DLD1 (cell line): ENCODE data around the gene CTU1.

ENCODE experiments used
- in situ Hi-C: cut with HindIII; loops from 2 replicates; pipeline ENCODE4 v1.10.0; 2017; ENCODE audit warnings: low sequenced_read_pairs

The CTU1 gene

GRCh38 chr19:51107406-51108065, 673 bp downstream of the CTU1 start:
- in situ Hi-C loops: no loop called here

DNA sequence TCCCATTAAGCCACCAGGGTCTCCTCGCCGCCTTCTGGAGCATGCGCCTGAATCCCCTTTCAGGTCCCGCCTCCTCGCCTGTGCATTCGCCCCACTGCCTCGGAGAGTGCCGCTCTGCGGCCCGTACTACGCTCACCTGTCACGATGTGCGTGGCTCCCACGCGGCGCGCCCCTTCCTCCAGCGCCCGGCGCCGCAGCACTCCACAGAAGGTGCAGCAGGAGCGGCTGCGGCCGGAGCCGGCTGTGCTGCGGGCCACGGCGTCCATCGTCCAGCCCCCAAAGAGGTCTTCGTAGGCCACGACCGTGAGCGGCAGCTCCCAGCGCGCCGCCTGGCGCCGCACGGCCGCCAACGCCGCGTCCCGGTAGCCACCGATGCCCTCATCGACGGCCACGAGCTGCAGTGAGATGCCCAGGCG, 4.3 kb downstream of the CTU1 start:
- in situ Hi-C loops: no loop called here

- in situ Hi-C loops: no loop called here
These were observed 5.2 kb downstream of the CTU1 start for GRCh38 chr19:51102991-51103390.

DNA sequence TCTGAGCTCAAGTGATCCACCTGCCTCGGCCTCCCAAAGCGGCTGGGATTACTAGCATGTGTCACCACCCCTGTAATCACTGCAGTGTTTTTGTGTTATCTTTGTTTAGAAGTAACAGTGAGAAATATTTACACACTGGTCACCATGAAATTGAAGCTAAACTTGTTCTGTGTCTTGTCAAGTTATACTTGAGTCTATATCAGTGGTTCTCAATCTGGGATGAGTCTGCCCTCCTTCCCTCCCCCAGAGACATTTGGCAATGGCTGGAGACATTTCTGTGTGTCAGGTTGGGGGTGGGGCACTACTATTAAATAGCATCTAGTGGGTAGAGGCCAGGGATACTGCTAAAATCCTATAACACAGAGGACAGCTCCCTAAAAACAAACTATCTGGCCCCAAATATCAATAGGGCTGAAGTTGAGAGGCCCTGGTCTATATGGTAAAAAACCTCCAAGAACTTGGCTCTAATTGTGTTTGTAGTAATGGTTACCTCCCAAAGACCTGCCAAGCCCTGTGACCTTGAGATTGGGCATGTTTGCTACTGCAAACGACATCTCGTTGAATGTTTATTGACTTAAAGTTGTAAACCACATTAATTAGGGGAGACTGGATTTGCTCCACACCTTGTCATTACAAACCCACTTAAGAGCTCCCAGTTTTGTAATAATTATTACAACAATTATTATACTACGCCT, 6.9 kb downstream of the CTU1 start:
- in situ Hi-C loops: no loop called here

DNA sequence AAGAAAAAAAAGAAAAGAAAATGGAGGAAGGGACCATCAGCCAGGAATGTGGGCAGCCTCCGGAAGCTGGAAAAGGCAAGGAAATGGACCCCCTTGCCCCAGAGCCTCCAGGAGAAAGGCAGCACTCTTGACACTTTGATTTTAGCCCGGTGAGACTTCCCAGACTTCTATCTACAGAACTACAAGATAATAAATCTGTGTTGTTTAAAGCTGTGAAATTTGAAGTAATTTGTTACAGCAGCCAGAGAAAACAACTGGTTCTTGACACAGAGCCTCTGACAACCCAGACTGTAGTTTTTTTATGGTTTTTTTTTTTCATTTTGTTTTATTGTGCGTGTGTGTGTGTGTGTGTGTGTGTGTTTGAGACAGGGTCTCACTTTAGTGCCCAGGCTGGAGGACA, 7.6 kb downstream of the CTU1 start:
- in situ Hi-C loops: no loop called here

DNA sequence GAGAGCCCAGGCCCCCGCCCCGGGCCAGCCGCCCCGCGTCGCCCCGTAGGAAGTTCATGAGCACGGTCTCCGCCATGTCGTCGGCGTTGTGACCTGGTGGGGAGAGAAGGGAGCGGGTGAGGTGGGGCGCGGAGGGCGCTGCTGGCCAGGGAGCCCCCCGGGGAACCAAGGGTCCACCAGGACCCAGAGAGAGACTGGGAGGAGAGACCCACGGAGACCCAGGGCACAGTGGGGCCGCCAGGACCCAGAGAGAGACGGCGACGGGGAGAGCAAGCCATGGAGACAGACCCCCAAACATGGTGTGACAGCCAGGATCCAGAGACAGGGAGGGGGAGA, 9.2 kb downstream of the CTU1 start:
- in situ Hi-C loops: no loop called here

- in situ Hi-C loops: no loop called here
These were observed 9.7 kb downstream of the CTU1 start for GRCh38 chr19:51098365-51099046.

- in situ Hi-C loops: no loop called here
These were observed 10.4 kb downstream of the CTU1 start for GRCh38 chr19:51097796-51098195.

DNA sequence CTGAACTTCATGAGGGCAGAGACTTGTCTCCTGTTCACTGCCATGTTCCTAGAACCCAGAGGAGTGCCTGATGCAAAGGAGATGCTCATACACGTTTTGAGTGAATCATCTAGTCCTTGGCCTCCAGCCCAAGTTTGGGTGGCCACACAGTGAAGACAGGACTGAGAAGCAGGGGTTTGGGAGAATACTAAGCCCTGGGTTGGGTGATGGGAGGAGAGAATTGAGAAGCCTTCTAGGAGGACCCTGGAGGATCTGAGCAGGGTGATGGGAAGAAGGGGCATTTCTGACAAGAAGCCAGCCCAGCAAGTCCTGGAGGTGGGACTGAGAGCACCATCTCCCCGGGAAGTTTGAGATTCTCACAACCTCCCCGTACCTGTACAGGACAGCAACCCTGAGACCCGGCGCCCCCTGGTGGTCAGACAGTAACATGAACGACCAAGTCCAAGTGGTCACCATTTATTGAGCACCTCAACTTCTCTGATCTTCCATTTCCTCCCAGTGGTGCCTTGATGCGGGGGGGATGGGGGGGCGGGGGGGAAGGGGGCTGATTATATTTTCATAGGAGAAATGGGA, 11.0 kb downstream of the CTU1 start:
- in situ Hi-C loops: no loop called here

- in situ Hi-C loops: no loop called here
These were observed 11.6 kb downstream of the CTU1 start for GRCh38 chr19:51096473-51097165.

GRCh38 chr19:51094696-51095279, 13.4 kb downstream of the CTU1 start:
- in situ Hi-C loops: no loop called here

- in situ Hi-C loops: no loop called here
These were observed 14.5 kb downstream of the CTU1 start for GRCh38 chr19:51093510-51094345.

GRCh38 chr19:51093101-51093500, 15.1 kb downstream of the CTU1 start:
- in situ Hi-C loops: no loop called here

DNA sequence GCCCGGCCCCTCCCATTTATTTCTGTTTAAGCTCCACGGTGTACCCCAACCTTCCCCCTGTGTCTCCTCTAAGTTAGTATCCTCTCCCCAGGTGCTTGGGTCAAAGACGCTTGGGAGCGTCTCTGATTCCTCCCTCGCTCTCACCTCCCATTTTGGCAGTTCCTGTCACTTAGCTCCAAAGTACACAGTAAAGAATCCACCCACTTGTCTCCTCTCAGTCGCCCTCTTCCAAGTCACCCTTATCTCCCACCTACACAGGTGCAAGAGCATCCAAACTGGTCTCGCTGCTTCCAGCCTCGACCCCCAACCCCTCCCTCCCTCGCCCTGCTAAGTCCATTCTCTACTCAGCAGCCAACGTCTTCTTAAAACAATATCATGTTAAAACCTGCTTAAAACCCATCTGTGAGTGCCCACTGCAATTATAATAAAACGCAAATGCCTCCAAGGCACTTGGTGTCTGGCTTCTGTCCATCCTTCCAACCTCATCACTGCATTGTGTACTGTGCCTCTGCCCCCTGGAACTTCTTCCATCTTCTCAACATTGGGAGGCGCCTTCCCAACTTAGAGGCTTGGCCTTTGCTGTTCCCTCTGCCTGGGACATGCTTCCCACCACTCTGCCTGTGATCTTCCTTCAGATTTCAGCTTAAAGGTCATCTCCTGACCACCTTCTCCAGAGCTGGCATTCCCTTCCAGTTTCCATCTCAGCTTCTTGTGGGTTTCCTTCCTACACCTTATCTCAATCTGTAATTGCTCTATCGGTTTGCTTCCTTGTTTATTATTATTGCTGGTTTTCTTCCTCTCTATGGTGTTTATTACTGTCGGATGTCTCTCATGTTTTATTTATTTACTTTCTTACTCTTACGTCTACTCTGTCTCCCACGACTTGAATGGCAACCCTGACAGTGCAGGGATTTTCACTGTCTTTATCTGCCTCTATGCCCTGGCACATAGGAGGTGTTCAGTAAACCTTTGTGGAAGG, 16.0 kb downstream of the CTU1 start:
- in situ Hi-C loops: no loop called here

DNA sequence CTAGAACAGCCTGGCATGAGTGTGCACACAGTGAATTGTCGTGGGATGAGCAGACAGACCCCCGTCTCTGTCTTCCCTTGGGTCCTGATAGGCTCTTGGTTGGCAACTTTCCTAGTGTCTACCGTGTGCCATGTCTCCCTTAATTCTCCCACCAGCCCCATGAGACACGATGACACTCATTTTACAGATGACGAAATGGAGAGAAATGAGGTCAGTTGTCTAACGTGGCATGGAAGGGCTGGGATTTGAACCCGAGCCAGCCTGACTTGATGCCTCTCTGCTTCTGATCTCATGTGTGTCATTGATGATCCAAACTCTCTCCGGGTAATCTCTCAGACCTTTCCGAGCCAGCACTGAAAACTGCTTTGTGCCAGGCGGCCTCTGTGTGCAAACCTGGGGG, 17.1 kb downstream of the CTU1 start:
- in situ Hi-C loops: no loop called here

- in situ Hi-C loops: no loop called here
These were observed 17.7 kb downstream of the CTU1 start for GRCh38 chr19:51090471-51090870.

- in situ Hi-C loops: no loop called here
These were observed 18.4 kb downstream of the CTU1 start for GRCh38 chr19:51089786-51090185.

- in situ Hi-C loops: no loop called here
These were observed 21.9 kb downstream of the CTU1 start for GRCh38 chr19:51086153-51086850.
